ENCODE results near the gene ADGRA1.

The ADGRA1 gene

DNA sequence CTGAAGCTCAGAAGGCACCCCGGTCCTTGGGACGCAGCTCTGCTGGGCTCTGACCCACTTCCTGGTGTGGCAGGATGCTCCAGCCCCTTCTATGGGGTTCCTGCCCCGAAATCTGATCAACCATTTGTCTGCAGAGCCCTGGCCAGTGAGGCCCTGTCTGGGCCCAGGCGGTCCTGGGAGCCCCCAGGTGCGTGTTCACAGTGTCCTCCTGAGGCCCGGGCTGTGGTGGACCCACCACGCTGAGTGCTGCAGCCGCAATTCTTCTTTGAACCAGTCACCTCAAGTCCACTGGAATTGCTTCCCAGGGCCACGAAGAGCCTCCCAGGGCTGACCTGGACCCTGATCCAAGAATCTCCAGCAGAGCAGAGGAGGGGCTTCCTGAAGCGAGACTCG is 91.4 kb downstream of the ADGRA1 start:
- H3K4me2 ChIP-seq (ENCODE audit: low read length, poor library complexity, severe bottlenecking): no peak overlapping the region
- no peak overlapping the region for H3K27ac ChIP-seq (ENCODE audit: low read length, poor library complexity, severe bottlenecking)
- no peak overlapping the region for H2BK5ac ChIP-seq (ENCODE audit: low read depth, low read length, poor library complexity, severe bottlenecking)
- H2BK120ac ChIP-seq (ENCODE audit: low read depth, low read length): no peak overlapping the region
- H3K79me1 ChIP-seq (replicated peaks; ENCODE audit: low read length, poor library complexity, severe bottlenecking): no peaks in the 10 kb centered on the region
- H2AK5ac ChIP-seq (ENCODE audit: low read length, severe bottlenecking): no peak overlapping the region
- no peak overlapping the region for H3K4ac ChIP-seq (ENCODE audit: low read depth in 1 of 2, low read length in 2 of 2)
- H3K36me3 ChIP-seq (ENCODE audit: control insufficient read depth in 1 of 2, insufficient read depth in 2 of 2, low read depth in 1 of 2, low read length in 2 of 2): no peaks in the 10 kb centered on the region
- H3K9me3 ChIP-seq (ENCODE audit: control insufficient read depth, low read length): no peaks in the 10 kb centered on the region
- H4K8ac ChIP-seq (ENCODE audit: low read length): no peak overlapping the region
- H3K9ac ChIP-seq (ENCODE audit: low read length): no peak overlapping the region
- no peak overlapping the region for H4K91ac ChIP-seq (ENCODE audit: low read length)
- H2BK12ac ChIP-seq (ENCODE audit: low read length in 2 of 2): no peak overlapping the region
- no peak overlapping the region for H3K18ac ChIP-seq (ENCODE audit: low read depth in 1 of 2, low read length in 2 of 2)
- H2BK15ac ChIP-seq (ENCODE audit: low read depth, poor library complexity, severe bottlenecking): no peak overlapping the region
- H3K27me3 ChIP-seq (ENCODE audit: control insufficient read depth in 1 of 2, insufficient read depth in 1 of 2, low read length in 2 of 2): peaks cover 0 to 18% of the 10 kb centered on the region in 2 experiments
- 74% methylated on average over 11 of the region's 11 CpGs for WGBS
- H2AFZ ChIP-seq (ENCODE audit: low read depth, low read length): no peak overlapping the region
- no peak for DNase-seq
- no peak overlapping the region for H3K14ac ChIP-seq (ENCODE audit: low read length in 2 of 2)
- H3K4me3 ChIP-seq (ENCODE audit: insufficient read depth in 1 of 2, low read depth in 1 of 2, low read length in 2 of 2): no peak overlapping the region
- peaks cover 3% of the 10 kb centered on the region for H3K4me1 ChIP-seq (ENCODE audit: control insufficient read depth, insufficient read depth, low read depth, low read length)
- no peak overlapping the region for H3K23ac ChIP-seq (ENCODE audit: low read length in 2 of 2)

DNA sequence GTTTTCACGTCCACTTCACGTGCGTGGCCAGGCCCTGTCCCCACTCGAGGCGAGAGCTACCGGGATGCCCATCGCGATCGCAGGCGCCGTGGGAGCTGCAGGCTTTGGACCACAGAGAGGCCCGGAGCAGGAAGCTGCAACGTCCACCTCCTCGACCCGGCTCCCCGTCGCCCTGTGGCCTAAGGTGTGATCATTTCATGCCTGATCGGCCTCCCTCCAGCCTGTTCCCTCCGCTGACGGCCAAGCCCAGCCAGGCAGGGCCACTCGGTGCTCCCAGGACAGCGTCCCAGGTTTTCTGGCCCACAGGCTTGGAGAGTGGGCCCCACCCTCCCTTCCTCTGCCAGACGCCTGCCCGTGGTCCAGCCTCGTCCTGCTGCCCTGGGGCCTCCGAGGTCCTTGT is 91.9 kb downstream of the ADGRA1 start:
- H2BK15ac ChIP-seq (ENCODE audit: low read depth, poor library complexity, severe bottlenecking): no peak overlapping the region
- no peak overlapping the region for H2AFZ ChIP-seq (ENCODE audit: low read depth, low read length)
- DNase-seq: no peak
- no peak overlapping the region for H4K91ac ChIP-seq (ENCODE audit: low read length)
- H3K23ac ChIP-seq (ENCODE audit: low read length in 2 of 2): no peak overlapping the region
- H2BK5ac ChIP-seq (ENCODE audit: low read depth, low read length, poor library complexity, severe bottlenecking): no peak overlapping the region
- no peaks in the 10 kb centered on the region for H3K79me1 ChIP-seq (replicated peaks; ENCODE audit: low read length, poor library complexity, severe bottlenecking)
- no peak overlapping the region for H3K4me2 ChIP-seq (ENCODE audit: low read length, poor library complexity, severe bottlenecking)
- whole genome bisulfite sequencing: 77% methylated on average over 26 of the region's 26 CpGs
- H3K27ac ChIP-seq (ENCODE audit: low read length, poor library complexity, severe bottlenecking): no peak overlapping the region
- H3K14ac ChIP-seq (ENCODE audit: low read length in 2 of 2): no peak overlapping the region
- H3K4ac ChIP-seq (ENCODE audit: low read depth in 1 of 2, low read length in 2 of 2): no peak overlapping the region
- no peaks in the 10 kb centered on the region for H3K9me3 ChIP-seq (ENCODE audit: control insufficient read depth, low read length)
- no peak overlapping the region for H2BK12ac ChIP-seq (ENCODE audit: low read length in 2 of 2)
- H3K4me1 ChIP-seq (ENCODE audit: control insufficient read depth, insufficient read depth, low read depth, low read length): peaks cover 3% of the 10 kb centered on the region
- peak overlapping the region in 1 of 2 experiments; percentile 9 for H3K4me3 ChIP-seq (ENCODE audit: insufficient read depth in 1 of 2, low read depth in 1 of 2, low read length in 2 of 2)
- H4K8ac ChIP-seq (ENCODE audit: low read length): no peak overlapping the region
- H2BK120ac ChIP-seq (ENCODE audit: low read depth, low read length): no peak overlapping the region
- H3K9ac ChIP-seq (ENCODE audit: low read length): no peak overlapping the region
- no peak overlapping the region for H2AK5ac ChIP-seq (ENCODE audit: low read length, severe bottlenecking)
- peaks cover 0 to 18% of the 10 kb centered on the region in 2 experiments for H3K27me3 ChIP-seq (ENCODE audit: control insufficient read depth in 1 of 2, insufficient read depth in 1 of 2, low read length in 2 of 2)
- no peak overlapping the region for H3K18ac ChIP-seq (ENCODE audit: low read depth in 1 of 2, low read length in 2 of 2)
- H3K36me3 ChIP-seq (ENCODE audit: control insufficient read depth in 1 of 2, insufficient read depth in 2 of 2, low read depth in 1 of 2, low read length in 2 of 2): no peaks in the 10 kb centered on the region

DNA sequence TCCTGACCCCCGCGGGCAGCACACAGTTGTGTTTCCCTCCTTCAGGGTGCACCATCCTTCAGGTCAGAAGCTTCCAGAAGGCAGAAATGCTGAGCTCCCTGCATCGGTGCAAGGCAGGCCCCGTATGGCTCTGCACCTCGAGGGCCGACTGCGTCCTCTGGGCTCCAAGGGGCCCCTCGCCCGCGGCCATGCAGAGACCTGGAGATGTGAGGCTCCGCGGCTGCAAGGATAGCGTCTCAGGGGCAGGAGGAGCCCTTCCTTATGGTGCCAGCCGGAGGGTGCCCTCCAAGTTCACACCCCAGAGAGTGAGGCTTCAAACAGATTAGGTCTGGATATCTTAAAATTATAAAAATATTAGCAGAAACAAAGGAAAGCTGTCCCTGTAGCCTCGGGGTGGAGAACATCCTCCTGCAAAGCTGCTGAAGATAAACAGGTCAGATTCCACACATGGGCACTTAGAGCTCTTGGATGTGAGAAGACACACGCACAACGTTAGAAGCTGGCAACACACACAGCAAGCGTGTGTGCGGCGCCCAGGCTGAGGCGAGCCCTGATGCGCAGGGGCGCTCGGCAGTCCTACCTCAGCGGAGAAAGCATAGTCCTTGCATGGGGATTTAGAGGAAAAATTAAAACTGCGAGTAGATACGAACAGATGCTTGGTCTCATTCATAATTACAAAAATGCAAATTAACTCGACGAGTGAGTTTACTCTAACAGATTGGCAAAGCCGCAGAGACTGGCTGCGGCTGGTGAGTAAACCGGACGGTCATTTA is 92.7 kb downstream of the ADGRA1 start:
- Histone ChIP-seq H3K36me3 (ENCODE audit: control insufficient read depth in 1 of 2, insufficient read depth in 2 of 2, low read depth in 1 of 2, low read length in 2 of 2) (no peaks in the 10 kb centered on the region), H3K27me3 (ENCODE audit: control insufficient read depth in 1 of 2, insufficient read depth in 1 of 2, low read length in 2 of 2) (peaks cover 0 to 18% of the 10 kb centered on the region in 2 experiments), H4K91ac (ENCODE audit: low read length) (no peak overlapping the region), H3K9ac (ENCODE audit: low read length) (no peak overlapping the region), H3K4me1 (ENCODE audit: control insufficient read depth, insufficient read depth, low read depth, low read length) (peaks cover 3% of the 10 kb centered on the region), H2BK12ac (ENCODE audit: low read length in 2 of 2) (no peak overlapping the region), H2BK5ac (ENCODE audit: low read depth, low read length, poor library complexity, severe bottlenecking) (no peak overlapping the region), H2BK15ac (ENCODE audit: low read depth, poor library complexity, severe bottlenecking) (no peak overlapping the region), H3K23ac (ENCODE audit: low read length in 2 of 2) (no peak overlapping the region), H2AFZ (ENCODE audit: low read depth, low read length) (no peak overlapping the region), H3K9me3 (ENCODE audit: control insufficient read depth, low read length) (no peaks in the 10 kb centered on the region), H3K27ac (ENCODE audit: low read length, poor library complexity, severe bottlenecking) (no peak overlapping the region), H3K4me3 (ENCODE audit: insufficient read depth in 1 of 2, low read depth in 1 of 2, low read length in 2 of 2) (peak overlapping the region in 1 of 2 experiments; percentile 12), H2BK120ac (ENCODE audit: low read depth, low read length) (no peak overlapping the region), H4K8ac (ENCODE audit: low read length) (no peak overlapping the region), H2AK5ac (ENCODE audit: low read length, severe bottlenecking) (no peak overlapping the region), H3K4ac (ENCODE audit: low read depth in 1 of 2, low read length in 2 of 2) (no peak overlapping the region), H3K4me2 (ENCODE audit: low read length, poor library complexity, severe bottlenecking) (no peak overlapping the region), H3K14ac (ENCODE audit: low read length in 2 of 2) (no peak overlapping the region), H3K79me1 (replicated peaks; ENCODE audit: low read length, poor library complexity, severe bottlenecking) (no peaks in the 10 kb centered on the region), H3K18ac (ENCODE audit: low read depth in 1 of 2, low read length in 2 of 2) (no peak overlapping the region)
- no peak for DNase-seq
- 93% methylated on average over 31 of the region's 33 CpGs for WGBS

DNA sequence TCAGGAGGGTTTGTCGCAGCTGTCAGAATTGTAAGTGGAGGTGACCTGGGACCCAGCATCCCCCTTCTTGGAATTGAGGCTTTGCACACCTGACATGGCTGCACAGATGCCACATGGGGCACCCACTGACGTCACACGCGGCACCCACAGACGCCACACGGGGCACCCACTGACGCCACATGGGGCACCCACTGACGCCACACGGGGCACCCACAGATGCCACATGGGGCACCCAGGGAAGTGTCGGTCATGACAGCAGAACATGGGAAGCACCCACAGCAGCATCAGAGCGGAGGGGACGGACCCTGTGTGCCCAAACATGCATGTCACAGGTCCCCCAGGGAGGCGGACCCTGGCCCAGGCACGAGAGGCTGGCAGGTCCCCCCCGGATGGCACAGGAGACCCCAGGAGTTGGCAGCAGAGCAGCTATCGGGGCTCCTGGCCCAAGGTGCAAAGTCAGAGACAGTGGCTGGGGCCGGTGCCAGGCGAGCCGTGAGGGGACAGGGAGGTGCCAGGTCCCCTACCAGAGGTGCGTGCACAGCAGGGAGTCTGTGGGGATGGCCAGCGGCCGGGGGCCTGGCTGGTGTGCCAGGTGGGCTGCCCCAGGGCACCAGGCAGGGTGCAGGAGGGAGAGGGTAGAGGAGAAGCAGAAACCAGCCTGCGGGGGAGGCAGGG is 93.4 kb downstream of the ADGRA1 start:
- Histone ChIP-seq H3K9ac (ENCODE audit: low read length) (no peak overlapping the region), H2AK5ac (ENCODE audit: low read length, severe bottlenecking) (no peak overlapping the region), H3K4me2 (ENCODE audit: low read length, poor library complexity, severe bottlenecking) (no peak overlapping the region), H3K9me3 (ENCODE audit: control insufficient read depth, low read length) (no peaks in the 10 kb centered on the region), H2BK15ac (ENCODE audit: low read depth, poor library complexity, severe bottlenecking) (no peak overlapping the region), H3K4me1 (ENCODE audit: control insufficient read depth, insufficient read depth, low read depth, low read length) (peaks cover 3% of the 10 kb centered on the region), H4K91ac (ENCODE audit: low read length) (no peak overlapping the region), H3K79me1 (replicated peaks; ENCODE audit: low read length, poor library complexity, severe bottlenecking) (no peaks in the 10 kb centered on the region), H4K8ac (ENCODE audit: low read length) (no peak overlapping the region), H2BK12ac (ENCODE audit: low read length in 2 of 2) (no peak overlapping the region), H2BK5ac (ENCODE audit: low read depth, low read length, poor library complexity, severe bottlenecking) (no peak overlapping the region), H2AFZ (ENCODE audit: low read depth, low read length) (no peak overlapping the region), H3K14ac (ENCODE audit: low read length in 2 of 2) (no peak overlapping the region), H3K23ac (ENCODE audit: low read length in 2 of 2) (no peak overlapping the region), H3K27me3 (ENCODE audit: control insufficient read depth in 1 of 2, insufficient read depth in 1 of 2, low read length in 2 of 2) (peaks cover 0 to 21% of the 10 kb centered on the region in 2 experiments), H3K36me3 (ENCODE audit: control insufficient read depth in 1 of 2, insufficient read depth in 2 of 2, low read depth in 1 of 2, low read length in 2 of 2) (no peaks in the 10 kb centered on the region), H3K4ac (ENCODE audit: low read depth in 1 of 2, low read length in 2 of 2) (no peak overlapping the region), H3K18ac (ENCODE audit: low read depth in 1 of 2, low read length in 2 of 2) (no peak overlapping the region), H3K27ac (ENCODE audit: low read length, poor library complexity, severe bottlenecking) (no peak overlapping the region), H2BK120ac (ENCODE audit: low read depth, low read length) (no peak overlapping the region), H3K4me3 (ENCODE audit: insufficient read depth in 1 of 2, low read depth in 1 of 2, low read length in 2 of 2) (no peak overlapping the region)
- DNase-seq: no peak
- 87% methylated on average over 23 of the region's 23 CpGs for WGBS

Data from mesenchymal stem cell (in vitro differentiated cells and primary cell).